GM12878 (cell line): ENCODE measurements around the gene TTLL8. TPM values are rescaled to one million over a fixed set of nuclear protein-coding genes. Genes with fewer than 3 reads are reported as not detected.

Experiments
- ATAC-seq: fragments of 200-7000 bp; cut with Tn5 transposase; 3 replicates; pipeline ENCODE4 v1.9.1; 2020; ENCODE audit warnings: mild to moderate bottlenecking, moderate library complexity
- BruUV-seq: library from RNA; stranded (reverse); fragments of 400-500 nt; replicated peaks from 2 replicates; lab custom pipeline; 2021; lab: Mats Ljungman, UMichigan
- CTCF ChIA-PET: fragments of 300-600 bp; sonication (Branson Sonifier 250); formaldehyde crosslinking; extraction: SDS; loops from one replicate; lab custom pipeline; 2021; ENCODE audit warnings: inconsistent platforms; lab: Yijun Ruan, JAX
- POLR2A ChIA-PET: fragments of 350-600 bp; formaldehyde crosslinking; extraction: SDS; loops from one replicate; lab custom pipeline; 2021; ENCODE audit warnings: inconsistent platforms; lab: Charles Lee
- RAD21 ChIA-PET: fragments of 300-600 bp; sonication (Branson Sonifier 250); formaldehyde crosslinking; loops from one replicate; lab custom pipeline; 2023; ENCODE audit warnings: antibody characterized with exemption; ENCODE audit not compliant: unreplicated experiment; lab: Charles Lee
- SMC1A ChIA-PET: fragments of 300-600 bp; sonication (Branson Sonifier 250); formaldehyde crosslinking; loops from one replicate; lab custom pipeline; 2023; ENCODE audit not compliant: unreplicated experiment, uncharacterized antibody; lab: Charles Lee
- DNase-seq: peaks from one replicate; pipeline ENCODE4 v3.0.0-alpha.2; 2011; ENCODE audit warnings: low read depth, low spot score
- FAIRE-seq: peaks from 3 replicates; lab custom pipeline; 2011; peaks lifted over from hg19 to GRCh38; lab: Jason Lieb, UNC
- H2AFZ ChIP-seq: 2 replicates; pipeline ENCODE4 v1.6.0; 2011; ENCODE audit warnings: low read depth, low read length, control low read depth; ENCODE audit not compliant: control insufficient read depth
- H3K27ac ChIP-seq: 2 replicates; pipeline ENCODE4 v1.5.1; 2011; ENCODE audit warnings: control low read depth; ENCODE audit not compliant: control insufficient read depth, insufficient read depth
- H3K27me3 ChIP-seq, 2 experiments: replicated peaks in 1 of 2; 2 replicates each; pipeline versions ENCODE4 v1.6.0 to v1.6.1; 2011; ENCODE audit warnings: low read length in 1 of 2; ENCODE audit not compliant: control insufficient read depth in 2 of 2, insufficient read depth in 2 of 2
- H3K36me3 ChIP-seq, 2 experiments: 2 replicates each; pipeline ENCODE4 v1.5.1; 2011; ENCODE audit warnings: low read length in 1 of 2; ENCODE audit not compliant: control insufficient read depth in 2 of 2, insufficient read depth in 2 of 2
- H3K4me1 ChIP-seq: 2 replicates; pipeline ENCODE4 v1.6.1; 2011; ENCODE audit warnings: mild to moderate bottlenecking, low read length, moderate library complexity, mixed read lengths; ENCODE audit not compliant: control insufficient read depth, insufficient read depth
- H3K4me2 ChIP-seq: 2 replicates; pipeline ENCODE4 v1.6.0; 2011; ENCODE audit warnings: control low read depth; ENCODE audit not compliant: control insufficient read depth, insufficient read depth
- H3K4me3 ChIP-seq: fragments of 200-600 bp; sonication (generic); 2 replicates; pipeline ENCODE4 v1.5.1; 2016
- H3K79me2 ChIP-seq: 2 replicates; pipeline ENCODE4 v1.6.0; 2011; ENCODE audit warnings: low read length; ENCODE audit not compliant: control insufficient read depth, insufficient read depth
- H3K9ac ChIP-seq: 2 replicates; pipeline ENCODE4 v1.8.0; 2011; ENCODE audit warnings: low read length, control low read depth, mixed read lengths; ENCODE audit not compliant: control insufficient read depth, insufficient read depth
- H3K9me3 ChIP-seq: replicated peaks from 3 replicates; pipeline ENCODE4 v1.5.1; 2011; ENCODE audit warnings: mild to moderate bottlenecking, low read length; ENCODE audit not compliant: control insufficient read depth, insufficient read depth
- H4K20me1 ChIP-seq: 2 replicates; pipeline ENCODE4 v1.6.0; 2011; ENCODE audit not compliant: control insufficient read depth, insufficient read depth
- FOXM1 ChIP-seq: IDR thresholded peaks from 2 replicates; pipeline ENCODE4 v1.6.1; 2012; ENCODE audit warnings: low read depth, mild to moderate bottlenecking, inconsistent platforms, low read length, moderate library complexity
- KAT2A ChIP-seq: conservative IDR thresholded peaks from 2 replicates; pipeline ENCODE4 v1.6.1; 2011; ENCODE audit warnings: low read depth, low read length; ENCODE audit not compliant: control insufficient read depth
- MYC ChIP-seq: IDR thresholded peaks from 2 replicates; pipeline ENCODE4 v1.6.1; 2011; ENCODE audit warnings: mild to moderate bottlenecking, low read length, moderate library complexity, inconsistent platforms; ENCODE audit not compliant: insufficient read depth, insufficient replicate concordance, insufficient read length, severe bottlenecking
- TBL1XR1 ChIP-seq: IDR thresholded peaks from 2 replicates; pipeline ENCODE4 v1.6.1; 2012; ENCODE audit warnings: low read depth, low read length, improper control_type of control experiment
- WGBS: methylation state at CpG from one replicate; pipeline ENCODE4 v1.1.6; 2016; ENCODE audit warnings: low lambda C conversion rate; ENCODE audit not compliant: insufficient replicate concordance, insufficient coverage; ENCODE audit errors: missing lambda C conversion rate; 5-methylcytosine and 5-hydroxymethylcytosine counted together
- in situ Hi-C: fragments of 300-500 bp; cut with MboI; formaldehyde crosslinking; loops from 9 replicates; pipeline ENCODE4 v1.14.3; 2018; ENCODE audit warnings: mixed read lengths
- intact Hi-C: fragments of 100-400 bp; cut with micrococcal nuclease; formaldehyde crosslinking; loops from one replicate; pipeline ENCODE4 v1.14.2; 2022; ENCODE audit not compliant: unreplicated experiment
- polyA plus RNA-seq, 11 experiments: library from polyadenylated mRNA; depleted of rRNA in 4 of 11; unstranded in 6 of 11; stranded (reverse) in 5 of 11; fragments of >200 nt; fragmentation: Nextera tagmentation in 4 of 11; fragmentation: Illumina TruSeq in 1 of 11; extraction: Ambion mirVana in 4 of 11; extraction: Trizol in 1 of 11; gene quantifications; 1 replicate in 1 of 11; 2 replicates in 10 of 11; pipeline versions ENCODE4 v1.2.1 to v1.2.3, GENCODE V29; 2011 to 2016; ENCODE audit warnings: inconsistent platforms in 2 of 11, missing spikeins in 2 of 11, low read depth in 1 of 11
- total RNA-seq, 4 experiments: library from RNA; depleted of rRNA in 3 of 4; stranded (reverse); fragments of >200 nt in 3 of 4; fragmentation: Illumina TruSeq in 1 of 4; extraction: Trizol in 1 of 4; gene quantifications; 2 replicates each; pipeline versions ENCODE4 v1.2.1 to v1.2.3, GENCODE V29; 2013 to 2021
- TF ChIP-seq, protein P1 (sequence below): fragments of 450-650 bp; IDR thresholded peaks from 2 replicates; pipeline ENCODE4 v1.6.1; 2018; ENCODE audit warnings: borderline replicate concordance, mild to moderate bottlenecking; ENCODE audit not compliant: partially characterized antibody
- TF ChIP-seq, protein P2 (sequence below): fragments of 150-350 bp; IDR thresholded peaks from 2 replicates; pipeline ENCODE4 v1.6.1; 2014; ENCODE audit warnings: mild to moderate bottlenecking, low read depth, low read length

TTLL8 gene
- total and polyA plus RNA-seq, 10 of the 15 experiments (the other 5 are each of a cell fraction or from before 2014, with no cell fraction given), result not detected

DNA sequence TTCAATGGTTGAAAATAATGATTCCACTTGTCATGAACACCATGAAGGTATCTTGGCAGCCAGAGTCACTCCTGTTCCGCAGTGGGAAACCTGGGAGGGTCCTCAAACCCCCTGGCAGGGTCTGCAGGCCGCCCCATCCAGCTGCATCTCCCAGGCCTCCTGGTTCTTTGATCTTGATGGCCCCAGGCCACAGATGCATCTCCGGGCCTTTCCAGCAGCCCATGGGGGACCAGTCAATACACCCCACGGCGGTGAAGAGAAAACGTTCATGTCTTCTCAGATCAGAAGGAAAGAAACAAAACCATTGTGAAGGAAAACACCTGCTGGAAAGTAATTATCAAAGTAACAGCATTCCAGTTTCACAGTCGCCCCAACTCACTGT lies 1.8 kb upstream of the TTLL8 start:
- H3K27me3 ChIP-seq, result no peaks in the 10 kb centered on the region; a peak in 2 of 4 replicates
- in situ Hi-C loops, result no loop called here
- H3K4me3 ChIP-seq, result no peak overlapping the region
- H3K27ac ChIP-seq, result no peak overlapping the region
- no peak overlapping the region for H2AFZ ChIP-seq
- H3K4me1 ChIP-seq, result 0 out of 2 replicates have a peak, but pooled peaks cover 3% of the 10 kb centered on the region
- no peaks in the 10 kb centered on the region for H4K20me1 ChIP-seq
- H3K79me2 ChIP-seq, result no peaks in the 10 kb centered on the region
- H3K36me3 ChIP-seq, result no peaks in the 10 kb centered on the region
- no peak for ATAC-seq
- no TSS peak for BruUV-seq
- intact Hi-C loops, result no loop called here
- TF ChIP-seq, protein P1, sequence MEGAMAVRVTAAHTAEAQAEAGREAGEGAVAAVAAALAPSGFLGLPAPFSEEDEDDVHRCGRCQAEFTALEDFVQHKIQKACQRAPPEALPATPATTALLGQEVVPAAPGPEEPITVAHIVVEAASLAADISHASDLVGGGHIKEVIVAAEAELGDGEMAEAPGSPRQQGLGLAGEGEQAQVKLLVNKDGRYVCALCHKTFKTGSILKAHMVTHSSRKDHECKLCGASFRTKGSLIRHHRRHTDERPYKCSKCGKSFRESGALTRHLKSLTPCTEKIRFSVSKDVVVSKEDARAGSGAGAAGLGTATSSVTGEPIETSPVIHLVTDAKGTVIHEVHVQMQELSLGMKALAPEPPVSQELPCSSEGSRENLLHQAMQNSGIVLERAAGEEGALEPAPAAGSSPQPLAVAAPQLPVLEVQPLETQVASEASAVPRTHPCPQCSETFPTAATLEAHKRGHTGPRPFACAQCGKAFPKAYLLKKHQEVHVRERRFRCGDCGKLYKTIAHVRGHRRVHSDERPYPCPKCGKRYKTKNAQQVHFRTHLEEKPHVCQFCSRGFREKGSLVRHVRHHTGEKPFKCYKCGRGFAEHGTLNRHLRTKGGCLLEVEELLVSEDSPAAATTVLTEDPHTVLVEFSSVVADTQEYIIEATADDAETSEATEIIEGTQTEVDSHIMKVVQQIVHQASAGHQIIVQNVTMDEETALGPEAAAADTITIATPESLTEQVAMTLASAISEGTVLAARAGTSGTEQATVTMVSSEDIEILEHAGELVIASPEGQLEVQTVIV, result no peak
- TF ChIP-seq KAT2A (no peak), TBL1XR1 (no peak), FOXM1 (no peak), MYC (no peak)
- TF ChIP-seq, protein P2, sequence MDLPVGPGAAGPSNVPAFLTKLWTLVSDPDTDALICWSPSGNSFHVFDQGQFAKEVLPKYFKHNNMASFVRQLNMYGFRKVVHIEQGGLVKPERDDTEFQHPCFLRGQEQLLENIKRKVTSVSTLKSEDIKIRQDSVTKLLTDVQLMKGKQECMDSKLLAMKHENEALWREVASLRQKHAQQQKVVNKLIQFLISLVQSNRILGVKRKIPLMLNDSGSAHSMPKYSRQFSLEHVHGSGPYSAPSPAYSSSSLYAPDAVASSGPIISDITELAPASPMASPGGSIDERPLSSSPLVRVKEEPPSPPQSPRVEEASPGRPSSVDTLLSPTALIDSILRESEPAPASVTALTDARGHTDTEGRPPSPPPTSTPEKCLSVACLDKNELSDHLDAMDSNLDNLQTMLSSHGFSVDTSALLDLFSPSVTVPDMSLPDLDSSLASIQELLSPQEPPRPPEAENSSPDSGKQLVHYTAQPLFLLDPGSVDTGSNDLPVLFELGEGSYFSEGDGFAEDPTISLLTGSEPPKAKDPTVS, result no peak
- no peaks in the 10 kb centered on the region for H3K9me3 ChIP-seq
- POLR2A ChIA-PET, result no interaction called here
- FAIRE-seq, result no peak
- DNase-seq, result no peak
- no peak overlapping the region for H3K9ac ChIP-seq
- 54% methylated on average over 7 of the region's 7 CpGs for WGBS
- H3K4me2 ChIP-seq, result no peak overlapping the region
- CTCF ChIA-PET, result no interaction called here
- SMC1A ChIA-PET, result no interaction called here
- RAD21 ChIA-PET, result no interaction called here
